K562 (cell line): ENCODE results near the gene FAM193A.

Source experiments
- ESRRA ChIP-seq: fragments of 450-650 bp; IDR thresholded peaks from 2 replicates; pipeline ENCODE4 v1.6.1; 2014; ENCODE audit warnings: low read depth, mild to moderate bottlenecking, moderate library complexity, borderline replicate concordance
- JUND ChIP-seq, 2 experiments: IDR thresholded peaks; 2 replicates in 1 of 2; 3 replicates in 1 of 2; pipeline ENCODE4 v1.6.1; 2011; ENCODE audit warnings: borderline replicate concordance in 2 of 2, low read depth in 2 of 2, low read length in 2 of 2, improper control_type of control experiment in 1 of 2, missing biosample characterization in 1 of 2, missing genetic modification characterization in 1 of 2, missing genetic modification reagents in 1 of 2
- ZZZ3 ChIP-seq: fragments of 450-650 bp; IDR thresholded peaks from 2 replicates; pipeline ENCODE4 v1.6.1; 2016; ENCODE audit warnings: antibody characterized with exemption, mild to moderate bottlenecking, moderate library complexity
- TF ChIP-seq, protein P1 (sequence below): fragments of 450-650 bp; IDR thresholded peaks from 2 replicates; pipeline ENCODE4 v1.6.1; 2017; ENCODE audit warnings: antibody characterized with exemption
- TF ChIP-seq, protein P2 (sequence below): sonication (generic); formaldehyde crosslinking; IDR thresholded peaks from 2 replicates; pipeline ENCODE4 v1.8.1; 2023; ENCODE audit warnings: mild to moderate bottlenecking, missing genetic modification reagents
- TF ChIP-seq, protein P3 (sequence below), 2 experiments: fragments of 450-650 bp; formaldehyde crosslinking in 1 of 2; IDR thresholded peaks; 2 replicates each; pipeline versions ENCODE4 v1.4.0 to v1.6.1; 2014 to 2020; ENCODE audit warnings: mild to moderate bottlenecking in 2 of 2, borderline replicate concordance in 1 of 2, low read depth in 1 of 2

DNA sequence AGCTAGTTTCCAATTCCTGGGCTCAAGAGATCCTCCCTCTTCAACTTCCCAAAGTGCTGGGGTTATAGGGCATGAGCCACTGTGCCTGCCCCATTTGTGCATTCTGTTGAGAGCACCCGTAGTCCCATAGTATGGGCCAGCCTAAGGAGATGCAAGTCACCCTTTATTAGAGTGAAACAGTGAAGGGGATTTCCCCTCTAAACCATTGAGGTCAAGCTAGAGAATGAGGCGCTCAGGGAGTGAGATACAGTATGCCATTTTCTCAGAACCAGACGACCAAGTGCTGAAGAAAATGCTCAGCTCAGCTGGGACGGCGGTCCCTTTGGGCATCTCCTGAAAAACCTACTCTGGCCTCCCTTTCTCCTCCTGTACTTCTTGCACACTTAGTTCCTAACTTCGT lies 48.8 kb upstream of the FAM193A start:
- no peak for TF ChIP-seq ESRRA
- TF ChIP-seq JUND (IDR thresholded peaks at IDR 0.05; ENCODE audit: borderline replicate concordance, low read depth, low read length) = no peak
- no peak for TF ChIP-seq JUND (tag; IDR thresholded peaks at IDR 0.05; ENCODE audit: borderline replicate concordance, low read depth, low read length)
- TF ChIP-seq, protein P1, sequence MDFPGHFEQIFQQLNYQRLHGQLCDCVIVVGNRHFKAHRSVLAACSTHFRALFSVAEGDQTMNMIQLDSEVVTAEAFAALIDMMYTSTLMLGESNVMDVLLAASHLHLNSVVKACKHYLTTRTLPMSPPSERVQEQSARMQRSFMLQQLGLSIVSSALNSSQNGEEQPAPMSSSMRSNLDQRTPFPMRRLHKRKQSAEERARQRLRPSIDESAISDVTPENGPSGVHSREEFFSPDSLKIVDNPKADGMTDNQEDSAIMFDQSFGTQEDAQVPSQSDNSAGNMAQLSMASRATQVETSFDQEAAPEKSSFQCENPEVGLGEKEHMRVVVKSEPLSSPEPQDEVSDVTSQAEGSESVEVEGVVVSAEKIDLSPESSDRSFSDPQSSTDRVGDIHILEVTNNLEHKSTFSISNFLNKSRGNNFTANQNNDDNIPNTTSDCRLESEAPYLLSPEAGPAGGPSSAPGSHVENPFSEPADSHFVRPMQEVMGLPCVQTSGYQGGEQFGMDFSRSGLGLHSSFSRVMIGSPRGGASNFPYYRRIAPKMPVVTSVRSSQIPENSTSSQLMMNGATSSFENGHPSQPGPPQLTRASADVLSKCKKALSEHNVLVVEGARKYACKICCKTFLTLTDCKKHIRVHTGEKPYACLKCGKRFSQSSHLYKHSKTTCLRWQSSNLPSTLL = no peak
- no peak for TF ChIP-seq ZZZ3
- TF ChIP-seq, protein P2, sequence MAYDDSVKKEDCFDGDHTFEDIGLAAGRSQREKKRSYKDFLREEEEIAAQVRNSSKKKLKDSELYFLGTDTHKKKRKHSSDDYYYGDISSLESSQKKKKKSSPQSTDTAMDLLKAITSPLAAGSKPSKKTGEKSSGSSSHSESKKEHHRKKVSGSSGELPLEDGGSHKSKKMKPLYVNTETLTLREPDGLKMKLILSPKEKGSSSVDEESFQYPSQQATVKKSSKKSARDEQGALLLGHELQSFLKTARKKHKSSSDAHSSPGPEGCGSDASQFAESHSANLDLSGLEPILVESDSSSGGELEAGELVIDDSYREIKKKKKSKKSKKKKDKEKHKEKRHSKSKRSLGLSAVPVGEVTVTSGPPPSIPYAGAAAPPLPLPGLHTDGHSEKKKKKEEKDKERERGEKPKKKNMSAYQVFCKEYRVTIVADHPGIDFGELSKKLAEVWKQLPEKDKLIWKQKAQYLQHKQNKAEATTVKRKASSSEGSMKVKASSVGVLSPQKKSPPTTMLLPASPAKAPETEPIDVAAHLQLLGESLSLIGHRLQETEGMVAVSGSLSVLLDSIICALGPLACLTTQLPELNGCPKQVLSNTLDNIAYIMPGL (CRISPR knock-in tag) = no peak
- TF ChIP-seq, protein P3, sequence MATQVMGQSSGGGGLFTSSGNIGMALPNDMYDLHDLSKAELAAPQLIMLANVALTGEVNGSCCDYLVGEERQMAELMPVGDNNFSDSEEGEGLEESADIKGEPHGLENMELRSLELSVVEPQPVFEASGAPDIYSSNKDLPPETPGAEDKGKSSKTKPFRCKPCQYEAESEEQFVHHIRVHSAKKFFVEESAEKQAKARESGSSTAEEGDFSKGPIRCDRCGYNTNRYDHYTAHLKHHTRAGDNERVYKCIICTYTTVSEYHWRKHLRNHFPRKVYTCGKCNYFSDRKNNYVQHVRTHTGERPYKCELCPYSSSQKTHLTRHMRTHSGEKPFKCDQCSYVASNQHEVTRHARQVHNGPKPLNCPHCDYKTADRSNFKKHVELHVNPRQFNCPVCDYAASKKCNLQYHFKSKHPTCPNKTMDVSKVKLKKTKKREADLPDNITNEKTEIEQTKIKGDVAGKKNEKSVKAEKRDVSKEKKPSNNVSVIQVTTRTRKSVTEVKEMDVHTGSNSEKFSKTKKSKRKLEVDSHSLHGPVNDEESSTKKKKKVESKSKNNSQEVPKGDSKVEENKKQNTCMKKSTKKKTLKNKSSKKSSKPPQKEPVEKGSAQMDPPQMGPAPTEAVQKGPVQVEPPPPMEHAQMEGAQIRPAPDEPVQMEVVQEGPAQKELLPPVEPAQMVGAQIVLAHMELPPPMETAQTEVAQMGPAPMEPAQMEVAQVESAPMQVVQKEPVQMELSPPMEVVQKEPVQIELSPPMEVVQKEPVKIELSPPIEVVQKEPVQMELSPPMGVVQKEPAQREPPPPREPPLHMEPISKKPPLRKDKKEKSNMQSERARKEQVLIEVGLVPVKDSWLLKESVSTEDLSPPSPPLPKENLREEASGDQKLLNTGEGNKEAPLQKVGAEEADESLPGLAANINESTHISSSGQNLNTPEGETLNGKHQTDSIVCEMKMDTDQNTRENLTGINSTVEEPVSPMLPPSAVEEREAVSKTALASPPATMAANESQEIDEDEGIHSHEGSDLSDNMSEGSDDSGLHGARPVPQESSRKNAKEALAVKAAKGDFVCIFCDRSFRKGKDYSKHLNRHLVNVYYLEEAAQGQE (IDR thresholded peaks at IDR 0.05; ENCODE audit: borderline replicate concordance) = no peak
- TF ChIP-seq, protein P3 (CRISPR knock-in tag; IDR thresholded peaks at IDR 0.05; ENCODE audit: low read depth) = no peak
